ENCODE results near the gene INTS11.

Gene INTS11

GRCh38 chr1:1357871-1358432 lies 33.5 kb upstream of the INTS11 start:
- no peak for DNase-seq

- DNase-seq, result no peak
Measured at GRCh38 chr1:1356796-1357401, 32.4 kb upstream of the INTS11 start.

- no peak for DNase-seq
Measured at GRCh38 chr1:1356166-1356795, 31.8 kb upstream of the INTS11 start.

- DNase-seq, result no peak
Measured at GRCh38 chr1:1355416-1355815, 31.0 kb upstream of the INTS11 start.

- DNase-seq, result no peak
Measured at GRCh38 chr1:1354271-1355247, 30.1 kb upstream of the INTS11 start.

GRCh38 chr1:1353389-1354151 lies 29.1 kb upstream of the INTS11 start:
- no peak for DNase-seq

GRCh38 chr1:1352786-1353388 lies 28.4 kb upstream of the INTS11 start:
- DNase-seq, result no peak

GRCh38 chr1:1351511-1352427 lies 27.3 kb upstream of the INTS11 start:
- no peak for DNase-seq

- DNase-seq, result peak; percentile 73
Measured at GRCh38 chr1:1349256-1350012, 25.0 kb upstream of the INTS11 start, which contains the start of gene DVL1. Gene DVL1 (minus strand): TSS chr1:1349418. CDS start chr1:1349065, 353 bp downstream.

- DNase-seq, result no peak
Measured at GRCh38 chr1:1348420-1349255, 24.2 kb upstream of the INTS11 start.

GRCh38 chr1:1347663-1348419 lies 23.4 kb upstream of the INTS11 start:
- no peak for DNase-seq

GRCh38 chr1:1347026-1347595 lies 22.7 kb upstream of the INTS11 start:
- no peak for DNase-seq

GRCh38 chr1:1346501-1346890 lies 22.0 kb upstream of the INTS11 start:
- no peak for DNase-seq

- no peak for DNase-seq
Measured at GRCh38 chr1:1345860-1346500, 21.5 kb upstream of the INTS11 start.

GRCh38 chr1:1345384-1345783 lies 20.9 kb upstream of the INTS11 start:
- no peak for DNase-seq

- DNase-seq, result peak; percentile 47
Measured at GRCh38 chr1:1344655-1345361, 20.3 kb upstream of the INTS11 start.

All from stimulated activated CD4-positive, alpha-beta T cell treated with anti-CD3 and anti-CD28 coated beads, Interleukin-12 subunit alpha, Interleukin-12 subunit beta, amount 100 ng/mL, for 4 hours (primary cell).